Mesenteric fat pad (tissue), 1 donor: Measurements from ENCODE around the gene ACTR3C. TPM values are rescaled to one million over a fixed set of nuclear protein-coding genes. Genes with fewer than 3 reads are reported as not detected.
"Not testable (repeated sequence)": the region's sequence is repeated elsewhere in the genome, so short reads cannot be mapped to it uniquely, and the experiment has no call there.

Experiments
- DNase-seq: peaks from one replicate; pipeline ENCODE4 v3.0.0-alpha.2; 2020; ENCODE audit warnings: low spot score
- total RNA-seq: library from RNA; stranded (reverse); fragmentation: NEBNext Ultra II Directional; extraction: Animal tissue kit (Norgen Biotek cat#: 25700); gene quantifications from one replicate; pipeline ENCODE4 v1.2.1, GENCODE V29; 2021
- donor health status: DM: yes; HTN: yes; CAD: no.

ACTR3C gene
- total RNA-seq, 1 donor from 2014 or later = 2.6 TPM

- peak; percentile 55 for DNase-seq
These were observed 8.6 kb downstream of the ACTR3C start for GRCh38 chr7:150314639-150315239.

GRCh38 chr7:150313870-150314269 lies 9.5 kb downstream of the ACTR3C start:
- peak; percentile 45 for DNase-seq

GRCh38 chr7:150313367-150313809 lies 10.0 kb downstream of the ACTR3C start:
- DNase-seq = no peak

- DNase-seq = peak; percentile 12
These were observed 10.5 kb downstream of the ACTR3C start for GRCh38 chr7:150312649-150313366.

GRCh38 chr7:150311711-150312110 lies 11.6 kb downstream of the ACTR3C start:
- DNase-seq = peak; percentile 2

- DNase-seq = peak; percentile 2
These were observed 12.2 kb downstream of the ACTR3C start for GRCh38 chr7:150311146-150311545.

- DNase-seq = peak; percentile 18
These were observed 14.8 kb downstream of the ACTR3C start for GRCh38 chr7:150308575-150308974.

- DNase-seq = peak; percentile 6
These were observed 15.4 kb downstream of the ACTR3C start for GRCh38 chr7:150307904-150308303.

- peak; percentile 4 for DNase-seq
These were observed 16.2 kb downstream of the ACTR3C start for GRCh38 chr7:150307129-150307528.

- DNase-seq = peak; percentile 43
These were observed 17.0 kb downstream of the ACTR3C start for GRCh38 chr7:150306377-150306776.

- DNase-seq = not testable (repeated sequence)
These were observed 17.5 kb downstream of the ACTR3C start for GRCh38 chr7:150305903-150306284.

GRCh38 chr7:150305259-150305902 lies 18.0 kb downstream of the ACTR3C start:
- peak; percentile 43 for DNase-seq

- DNase-seq = peak; percentile 26
These were observed 18.7 kb downstream of the ACTR3C start for GRCh38 chr7:150304499-150305258.

GRCh38 chr7:150302908-150303310 lies 20.4 kb downstream of the ACTR3C start:
- DNase-seq = peak; percentile 8

GRCh38 chr7:150297978-150298377 lies 25.4 kb downstream of the ACTR3C start:
- DNase-seq = not testable (repeated sequence)

- DNase-seq = not testable (repeated sequence)
These were observed 26.5 kb downstream of the ACTR3C start for GRCh38 chr7:150296802-150297201.

GRCh38 chr7:150295614-150296013 lies 27.7 kb downstream of the ACTR3C start:
- not testable (repeated sequence) for DNase-seq

GRCh38 chr7:150295027-150295426 lies 28.3 kb downstream of the ACTR3C start:
- DNase-seq = not testable (repeated sequence)

GRCh38 chr7:150290317-150290716 lies 33.0 kb downstream of the ACTR3C start:
- peak; percentile 35 for DNase-seq

- DNase-seq = not testable (repeated sequence)
These were observed 34.5 kb downstream of the ACTR3C start for GRCh38 chr7:150288816-150289215.

GRCh38 chr7:150287815-150288214 lies 35.5 kb downstream of the ACTR3C start:
- DNase-seq = peak; percentile 53
